GM18499 (cell line): Measurements from ENCODE around the gene SLC7A10.
"Not testable (repeated sequence)": the region's sequence is repeated elsewhere in the genome, so short reads cannot be mapped to it uniquely, and the experiment has no call there.

Experiments used
- ATAC-seq: cut with Tn5 transposase; IDR thresholded peaks from one replicate; pipeline ENCODE4 v1.9.1; 2021; ENCODE audit warnings: moderate number of reproducible peaks; ENCODE audit not compliant: insufficient read depth, unreplicated experiment

SLC7A10 gene

GRCh38 chr19:33189453-33189852 is 36.2 kb downstream of the SLC7A10 start:
- no peak for ATAC-seq

DNA sequence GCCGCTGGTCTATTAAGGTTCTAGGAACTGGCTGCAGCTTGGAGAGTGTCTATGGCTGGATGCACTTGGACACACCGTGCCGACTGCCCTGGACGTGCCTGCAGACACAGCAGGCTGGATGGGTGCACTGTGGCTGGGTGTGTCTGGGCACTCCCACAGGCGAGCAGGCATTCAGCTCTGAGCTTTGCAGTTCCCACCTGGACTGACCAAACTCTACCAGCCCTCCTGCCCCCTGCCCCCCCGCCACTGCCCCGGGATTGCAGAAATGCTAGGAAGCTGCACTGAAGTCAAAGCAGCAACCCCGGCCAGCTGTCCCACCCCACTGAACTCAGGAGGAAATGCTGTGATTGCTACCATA is 38.5 kb downstream of the SLC7A10 start:
- no peak for ATAC-seq

- ATAC-seq, result no peak
Measured at GRCh38 chr19:33186431-33187182, 39.0 kb downstream of the SLC7A10 start.

DNA sequence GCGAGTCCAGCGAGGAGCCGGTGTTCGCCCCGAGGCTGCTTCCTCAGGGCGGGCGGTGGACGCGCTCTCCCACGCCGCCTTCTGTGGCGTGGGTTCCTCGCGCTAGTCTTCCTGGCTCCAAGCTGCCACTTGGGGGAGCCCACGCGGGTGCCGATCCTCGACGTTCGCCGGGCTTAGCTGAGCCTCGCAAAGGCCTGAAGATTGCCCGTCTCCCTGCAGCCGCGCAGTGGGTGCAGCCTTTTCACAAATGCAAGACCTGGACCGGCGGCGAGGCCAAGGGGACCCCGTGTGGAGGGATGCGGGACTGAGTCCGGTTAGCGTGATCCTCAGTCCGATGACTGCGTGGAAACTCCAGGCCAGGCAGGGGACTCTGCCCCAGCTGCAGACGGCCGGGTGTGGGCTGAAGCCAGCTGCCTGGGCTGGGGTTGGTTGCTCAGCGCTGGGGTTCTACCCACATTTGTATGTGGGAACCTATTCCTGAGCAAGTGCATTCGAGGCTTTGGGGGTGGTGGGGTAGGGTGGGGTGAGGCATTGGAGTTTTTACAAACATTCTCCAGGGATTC is 48.2 kb downstream of the SLC7A10 start:
- ATAC-seq, result peak; percentile 6

DNA sequence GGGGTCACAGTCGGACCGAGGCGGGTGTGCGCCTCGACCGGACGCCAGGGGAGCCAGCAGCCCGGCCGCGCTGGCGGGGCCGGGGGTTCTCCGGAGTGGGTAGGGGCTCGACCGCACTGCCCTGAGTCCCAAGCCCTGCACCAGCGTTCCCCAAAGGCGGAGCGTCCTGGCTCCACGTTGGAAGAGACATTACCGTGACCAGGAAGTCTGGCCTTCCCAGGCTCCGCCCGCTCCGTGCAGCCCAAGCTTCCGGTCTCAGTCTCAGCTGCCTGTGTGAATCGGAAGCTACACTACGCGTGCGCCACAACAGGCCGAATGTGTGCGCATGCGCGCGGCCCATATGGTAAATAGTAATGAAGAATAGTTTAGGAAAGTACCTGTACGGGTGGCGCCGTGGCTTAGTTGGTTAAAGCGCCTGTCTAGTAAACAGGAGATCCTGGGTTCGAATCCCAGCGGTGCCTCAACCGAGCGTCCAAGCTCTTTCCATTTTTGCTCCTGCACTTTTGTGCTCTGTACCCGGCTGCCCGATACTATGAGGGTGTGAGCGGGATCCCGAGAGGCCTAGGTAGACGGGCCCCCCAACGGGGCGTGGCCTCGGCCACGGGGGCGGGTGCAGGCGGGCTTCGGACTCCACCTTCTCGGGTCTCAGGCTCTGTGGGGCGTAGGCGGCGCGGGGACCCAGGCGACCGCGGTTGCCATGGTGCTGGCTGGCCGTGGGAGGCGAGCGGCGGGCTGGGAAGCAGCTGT is 48.8 kb downstream of the SLC7A10 start:
- peak; percentile 83 for ATAC-seq

- ATAC-seq, result no peak
Measured at GRCh38 chr19:33175886-33176669, 49.6 kb downstream of the SLC7A10 start.

DNA sequence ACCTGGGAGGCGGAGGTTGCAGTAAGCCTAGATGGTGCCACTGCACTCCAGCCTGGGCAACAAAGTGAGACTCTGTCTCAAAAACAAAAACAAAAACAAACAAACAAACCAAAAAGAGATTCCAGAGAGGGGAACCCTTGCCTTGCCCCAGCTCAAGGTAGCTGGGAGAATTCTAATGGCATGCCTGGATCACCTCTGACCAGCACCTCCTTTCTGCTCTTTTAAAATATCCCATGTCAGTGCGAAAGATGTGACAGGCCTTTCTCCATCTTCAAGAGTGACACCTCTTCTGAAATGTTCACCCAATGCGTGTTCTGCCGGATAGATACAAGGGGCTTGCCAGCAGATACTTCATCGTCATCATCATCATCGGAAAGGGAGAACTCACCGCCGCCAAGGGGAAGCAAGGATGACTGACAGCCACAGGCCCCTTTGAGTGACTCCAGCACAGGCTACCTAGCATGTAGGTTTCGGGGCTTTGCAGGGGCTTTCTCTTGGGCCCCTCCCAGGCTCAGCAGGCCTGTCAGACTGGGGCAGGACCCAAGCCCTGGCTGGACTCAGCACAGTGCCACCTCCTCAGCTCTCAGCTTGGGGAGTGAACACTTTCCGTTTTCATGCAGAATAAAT is 50.4 kb downstream of the SLC7A10 start:
- ATAC-seq, result no peak

DNA sequence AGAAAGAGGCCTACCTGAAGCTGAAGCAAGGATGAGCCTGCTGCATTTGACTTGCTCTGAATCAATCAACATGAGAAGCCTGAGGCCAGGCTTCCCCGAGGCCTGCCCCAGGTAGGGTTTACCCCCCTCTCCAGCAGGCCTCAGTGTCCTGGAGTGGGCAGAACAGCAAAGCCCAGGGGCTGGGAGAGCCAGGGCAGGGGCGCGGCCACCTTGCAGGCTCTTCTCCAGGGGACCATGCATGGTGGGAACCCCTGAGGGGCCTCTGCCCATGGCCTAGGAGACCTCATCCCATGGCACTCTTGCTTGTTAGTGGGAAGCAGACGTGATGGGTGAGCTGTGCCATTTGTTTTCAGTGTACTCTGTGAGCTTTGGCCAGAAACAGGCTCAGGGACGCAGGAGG is 51.5 kb downstream of the SLC7A10 start:
- ATAC-seq, result no peak

GRCh38 chr19:33171916-33172359 is 53.7 kb downstream of the SLC7A10 start:
- no peak for ATAC-seq

DNA sequence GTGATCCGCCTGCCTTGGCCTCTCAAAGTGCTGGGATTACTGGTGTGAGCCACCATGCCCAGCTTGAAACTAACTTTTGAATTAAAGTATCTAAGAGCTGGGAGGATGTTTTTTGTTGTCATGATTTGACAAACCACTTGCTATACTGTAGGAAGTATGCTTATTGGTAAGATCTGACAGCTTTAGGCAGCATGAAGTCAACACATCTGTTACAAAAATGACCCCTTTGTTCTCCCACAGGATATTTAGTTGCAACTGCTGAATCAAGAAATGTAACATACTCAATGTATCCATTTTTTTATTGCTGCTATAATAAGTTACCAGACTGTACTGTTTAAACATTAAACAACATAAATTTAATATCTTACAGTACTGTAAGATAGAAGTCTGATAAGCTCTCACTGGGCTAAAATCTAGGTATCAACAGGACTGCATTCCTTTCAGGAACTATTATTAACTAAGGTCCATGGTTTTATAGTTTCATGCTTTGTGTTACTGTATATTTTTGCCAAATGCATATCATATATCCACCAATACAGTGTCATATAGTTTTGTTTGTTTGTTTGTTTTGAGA is 54.3 kb downstream of the SLC7A10 start:
- no peak for ATAC-seq

DNA sequence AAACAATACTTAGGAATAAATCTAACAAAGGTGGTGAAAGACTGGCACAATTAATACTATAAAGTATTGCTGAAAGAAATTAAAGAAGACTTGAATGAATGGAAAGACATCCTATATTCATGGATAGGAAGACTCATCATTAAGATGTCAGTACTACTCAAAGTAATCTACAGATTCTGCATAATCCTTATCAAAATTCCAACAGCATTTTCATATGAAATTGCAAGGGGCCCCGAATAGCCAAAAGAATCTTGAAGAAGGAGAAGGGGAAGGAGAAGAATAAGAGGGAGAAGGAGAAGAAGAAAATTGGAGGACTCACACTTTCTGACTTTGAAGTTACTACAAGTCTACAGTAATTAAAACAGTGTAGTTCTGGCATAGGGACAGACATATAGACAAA is 57.1 kb downstream of the SLC7A10 start:
- ATAC-seq, result no peak

DNA sequence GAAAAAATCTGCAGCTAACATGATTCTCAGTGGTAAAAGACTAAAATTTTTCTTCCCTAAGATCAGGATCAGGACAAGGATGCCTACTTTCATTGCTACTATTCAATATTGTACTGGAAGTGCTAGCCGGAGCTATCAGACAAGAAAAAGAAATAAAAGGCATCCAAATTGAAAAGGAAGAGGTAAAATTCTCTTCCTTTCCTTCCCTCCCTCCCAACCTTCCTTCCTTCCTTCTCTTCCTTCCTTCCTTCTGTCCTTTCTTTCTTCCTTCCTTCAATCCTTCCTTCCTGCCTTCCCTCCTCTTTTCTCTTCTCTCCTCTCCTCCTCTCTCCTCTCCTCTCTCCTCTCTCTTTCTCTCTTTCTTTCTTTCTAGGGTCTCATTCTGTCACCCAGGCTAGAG is 58.2 kb downstream of the SLC7A10 start:
- ATAC-seq, result no peak

DNA sequence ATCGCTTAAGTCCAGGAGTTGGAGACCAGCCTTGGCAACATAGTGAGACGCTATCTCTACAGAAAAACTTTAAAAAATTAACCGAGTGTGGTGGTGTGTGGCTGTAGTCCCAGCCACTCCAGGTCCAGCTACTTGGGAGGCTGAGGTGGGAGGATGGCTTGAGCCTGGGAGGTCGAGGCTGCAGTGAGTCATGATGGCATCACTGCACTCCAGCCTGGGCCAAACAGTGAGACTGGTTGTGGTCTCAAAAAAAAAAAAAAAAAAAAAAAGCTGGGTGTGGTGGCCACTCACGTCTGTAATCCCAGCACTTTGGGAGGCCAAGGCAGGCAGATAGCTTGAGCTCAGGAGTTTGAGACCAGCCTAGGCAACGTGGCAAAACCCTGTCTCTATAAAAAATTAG is 59.6 kb downstream of the SLC7A10 start:
- ATAC-seq, result not testable (repeated sequence)

DNA sequence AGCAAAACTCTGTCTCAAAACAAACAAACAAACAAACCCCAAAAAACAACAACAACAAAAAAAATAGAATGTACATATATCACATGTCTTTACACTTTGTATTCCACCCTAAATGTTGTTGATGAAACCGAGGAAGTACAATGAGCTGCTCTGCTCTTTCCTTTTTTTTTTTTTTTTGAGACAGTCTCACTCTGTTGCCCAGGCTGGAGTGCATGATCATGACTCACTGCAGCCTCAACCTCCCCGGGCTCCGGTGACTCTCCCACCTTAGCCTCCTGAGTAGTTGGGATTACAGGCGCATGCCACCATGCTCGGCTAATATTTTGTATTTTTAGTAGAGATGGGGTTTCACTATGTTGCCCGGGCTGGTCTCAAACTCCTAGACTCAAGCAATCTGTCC is 62.2 kb downstream of the SLC7A10 start:
- ATAC-seq, result no peak

DNA sequence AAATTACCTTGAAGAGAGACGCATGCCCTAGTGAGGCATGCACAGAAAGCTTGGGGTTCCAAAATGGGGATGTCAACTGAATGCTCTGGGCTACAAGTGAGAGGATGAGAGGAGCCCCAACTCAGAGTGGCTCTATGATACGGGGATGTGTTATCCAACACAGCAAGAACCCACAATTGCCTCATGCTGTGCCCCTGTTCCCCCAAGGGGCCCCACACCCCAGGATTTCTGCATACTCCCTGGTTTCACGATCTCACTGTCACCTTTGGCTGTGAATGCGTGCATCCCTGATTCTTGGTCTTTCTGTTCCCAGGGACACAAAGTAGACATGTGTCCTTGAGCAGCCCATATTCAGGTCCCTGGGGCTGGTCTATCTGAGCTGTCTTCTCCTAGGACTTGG is 64.4 kb downstream of the SLC7A10 start:
- no peak for ATAC-seq

DNA sequence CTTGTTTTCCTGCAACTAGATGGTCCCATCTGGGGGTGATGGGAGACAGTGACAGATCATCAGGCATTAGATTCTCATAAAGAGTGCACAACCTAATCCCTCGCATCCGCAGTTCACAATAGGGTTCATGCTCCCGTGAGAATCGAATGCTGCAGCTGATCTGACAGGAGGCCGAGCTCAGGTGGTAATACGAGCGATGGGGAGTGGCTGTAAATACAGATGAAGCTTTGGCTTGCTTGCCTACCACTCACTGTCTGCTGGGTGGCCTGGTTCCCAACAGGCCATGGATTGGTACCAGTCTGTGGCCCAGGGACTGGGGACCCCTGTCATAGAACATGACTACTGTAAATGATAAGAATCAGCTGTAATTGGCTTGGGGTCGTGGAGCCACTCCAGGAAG is 65.8 kb downstream of the SLC7A10 start:
- ATAC-seq, result no peak

DNA sequence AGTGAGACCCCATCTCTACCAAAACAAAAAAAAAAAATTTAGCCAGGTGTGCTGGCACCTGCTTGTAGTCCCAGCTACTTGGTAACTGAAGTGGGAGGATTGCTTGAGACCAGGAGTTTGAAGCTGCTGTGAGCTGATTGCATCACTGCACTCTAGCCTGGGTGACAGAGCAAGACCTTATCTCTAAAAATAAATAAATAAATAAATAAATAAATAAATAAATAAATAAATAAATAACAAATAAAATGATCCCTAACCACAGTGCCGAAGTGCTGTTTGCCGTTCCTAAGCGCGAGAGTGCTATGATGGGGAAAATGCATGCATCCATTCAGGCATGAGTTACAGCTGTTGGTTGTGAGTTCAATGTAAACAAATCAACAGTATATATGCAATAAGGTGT is 66.5 kb downstream of the SLC7A10 start:
- no peak for ATAC-seq
